HG03103 (cell line): ENCODE measurements around the gene RMC1.

Experiments used
- ATAC-seq: cut with Tn5 transposase; IDR thresholded peaks from one replicate; pipeline ENCODE4 v1.9.1; 2021; ENCODE audit warnings: low read depth; ENCODE audit not compliant: unreplicated experiment

RMC1 gene

DNA sequence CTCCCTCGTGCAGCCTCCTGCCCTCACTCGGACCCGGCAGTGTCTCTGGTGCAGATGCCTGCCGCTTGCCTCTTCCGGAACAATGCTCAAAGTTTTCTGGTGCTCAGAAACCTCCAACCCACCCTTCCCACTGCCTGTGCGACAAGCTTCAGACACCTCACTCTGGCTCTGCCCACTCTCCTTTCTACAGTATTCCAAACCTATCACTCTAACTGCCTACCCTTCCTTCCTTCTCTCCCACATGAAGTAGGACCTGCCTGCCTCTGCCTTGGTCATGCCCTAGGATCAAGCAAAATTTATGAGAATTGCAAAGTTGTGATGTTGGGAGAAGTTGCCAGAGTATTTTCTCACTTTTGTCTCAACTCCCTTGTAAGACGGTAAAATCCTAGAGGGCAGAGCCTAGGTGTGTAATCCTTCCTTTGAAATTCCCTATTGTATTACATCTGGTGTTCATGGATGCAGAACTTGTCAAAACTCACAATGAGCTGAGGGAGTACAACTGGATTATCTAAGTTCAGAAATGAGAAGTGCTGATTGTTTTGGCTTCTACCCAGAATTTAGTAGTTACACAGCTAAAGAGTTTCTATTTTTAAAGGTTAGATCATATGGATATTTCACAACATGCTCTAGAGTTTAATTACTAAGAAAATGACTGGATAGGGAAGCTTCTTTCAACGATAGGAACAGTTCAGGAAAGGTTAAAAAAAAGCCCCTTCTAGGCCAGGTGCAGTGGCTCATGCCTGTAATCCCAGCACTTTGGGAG lies 75.8 kb downstream of the RMC1 start:
- no peak for ATAC-seq

DNA sequence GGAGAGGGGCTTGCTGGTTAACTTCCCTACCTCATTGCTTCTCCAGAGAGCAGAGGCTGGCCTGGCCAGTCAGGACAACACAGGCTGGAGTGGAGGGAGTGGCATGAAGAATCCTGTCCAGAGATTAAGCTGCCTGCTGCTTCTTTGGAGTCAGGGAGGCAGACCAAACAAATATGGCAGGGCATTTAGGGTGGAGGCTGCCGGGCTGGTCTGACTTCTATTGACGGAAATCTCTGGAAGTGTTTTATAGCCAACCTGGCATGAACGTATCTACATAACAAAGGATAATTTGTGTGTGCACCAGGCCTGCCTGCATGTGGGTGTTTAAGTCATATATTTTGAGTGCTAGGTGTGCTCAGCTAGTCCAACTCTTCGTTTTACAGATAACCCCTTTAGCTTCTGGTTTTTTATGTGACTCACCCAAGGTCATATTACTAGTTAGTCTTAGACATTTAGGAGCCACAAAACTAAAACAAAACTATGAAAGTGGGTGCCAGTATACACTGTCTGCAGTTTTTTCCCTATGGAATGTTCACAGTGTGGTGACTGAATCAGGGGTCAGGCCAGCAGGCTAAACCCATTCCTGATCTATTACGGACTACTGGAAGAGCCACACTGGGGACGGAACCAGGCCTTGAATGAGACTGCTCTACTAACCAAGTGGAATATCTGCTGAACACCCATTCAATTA lies 77.5 kb downstream of the RMC1 start:
- no peak for ATAC-seq
